ENCODE measurements around the gene ZNF2.

GRCh38 chr2:95215018-95215612 is 49.5 kb downstream of the ZNF2 start:
- TF ChIP-seq CTCF (IDR thresholded peaks at IDR 0.05; ENCODE audit: poor library complexity, severe bottlenecking) (no peak), EP300 (conservative IDR thresholded peaks at IDR 0.05; ENCODE audit: poor library complexity, severe bottlenecking) (no peak)
